ENCODE results near the gene CDKN2AIPNL.

DNA sequence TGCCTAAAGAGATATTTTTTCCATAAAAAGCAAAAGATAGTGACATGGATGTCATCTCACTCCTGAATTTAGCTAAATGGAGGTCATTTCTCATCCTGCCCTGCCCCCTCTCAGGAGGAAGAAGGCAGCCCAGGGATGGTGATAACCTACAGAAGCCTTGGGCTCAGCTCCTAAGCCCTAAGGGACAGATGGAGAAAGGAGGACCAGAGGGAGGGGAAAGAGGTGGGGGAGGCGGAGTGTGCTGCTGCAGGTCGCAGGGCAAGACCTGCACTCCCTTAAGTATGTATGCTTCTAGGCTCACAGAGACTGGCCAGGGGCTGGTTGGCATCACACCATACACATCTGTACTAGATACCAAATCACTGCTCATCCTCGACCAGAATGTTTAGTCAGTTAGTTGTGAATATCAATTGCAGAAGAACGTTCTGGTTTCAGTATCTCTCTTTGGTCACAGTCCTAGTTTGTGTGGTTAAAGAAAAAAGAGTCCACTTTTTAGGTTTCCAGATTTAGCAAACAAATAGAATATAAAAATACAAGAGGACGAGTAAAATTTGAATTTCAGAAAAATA, 18.4 kb upstream of the CDKN2AIPNL start:
- TF ChIP-seq, protein P1, sequence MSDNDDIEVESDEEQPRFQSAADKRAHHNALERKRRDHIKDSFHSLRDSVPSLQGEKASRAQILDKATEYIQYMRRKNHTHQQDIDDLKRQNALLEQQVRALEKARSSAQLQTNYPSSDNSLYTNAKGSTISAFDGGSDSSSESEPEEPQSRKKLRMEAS (IDR thresholded peaks at IDR 0.05; ENCODE audit: low read depth), result no peak
- TF ChIP-seq, protein P2, sequence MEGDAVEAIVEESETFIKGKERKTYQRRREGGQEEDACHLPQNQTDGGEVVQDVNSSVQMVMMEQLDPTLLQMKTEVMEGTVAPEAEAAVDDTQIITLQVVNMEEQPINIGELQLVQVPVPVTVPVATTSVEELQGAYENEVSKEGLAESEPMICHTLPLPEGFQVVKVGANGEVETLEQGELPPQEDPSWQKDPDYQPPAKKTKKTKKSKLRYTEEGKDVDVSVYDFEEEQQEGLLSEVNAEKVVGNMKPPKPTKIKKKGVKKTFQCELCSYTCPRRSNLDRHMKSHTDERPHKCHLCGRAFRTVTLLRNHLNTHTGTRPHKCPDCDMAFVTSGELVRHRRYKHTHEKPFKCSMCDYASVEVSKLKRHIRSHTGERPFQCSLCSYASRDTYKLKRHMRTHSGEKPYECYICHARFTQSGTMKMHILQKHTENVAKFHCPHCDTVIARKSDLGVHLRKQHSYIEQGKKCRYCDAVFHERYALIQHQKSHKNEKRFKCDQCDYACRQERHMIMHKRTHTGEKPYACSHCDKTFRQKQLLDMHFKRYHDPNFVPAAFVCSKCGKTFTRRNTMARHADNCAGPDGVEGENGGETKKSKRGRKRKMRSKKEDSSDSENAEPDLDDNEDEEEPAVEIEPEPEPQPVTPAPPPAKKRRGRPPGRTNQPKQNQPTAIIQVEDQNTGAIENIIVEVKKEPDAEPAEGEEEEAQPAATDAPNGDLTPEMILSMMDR (IDR thresholded peaks at IDR 0.05), result no peak
- no peak for TF ChIP-seq RFX5 (IDR thresholded peaks at IDR 0.05; ENCODE audit: low read length)
- TF ChIP-seq EZH2phosphoT487 (IDR thresholded peaks at IDR 0.05; ENCODE audit: borderline replicate concordance, low read depth), result no peak
- no peak for TF ChIP-seq FOXJ3 (CRISPR knock-in tag; IDR thresholded peaks at IDR 0.05)
- TF ChIP-seq MXI1 (IDR thresholded peaks at IDR 0.05; ENCODE audit: low read depth, low read length), result no peak
- no peak for TF ChIP-seq EP300 (IDR thresholded peaks at IDR 0.05; ENCODE audit: borderline replicate concordance in 1 of 2, low read depth in 1 of 2, low read length in 1 of 2)
- no peak for TF ChIP-seq RXRA (IDR thresholded peaks at IDR 0.05; ENCODE audit: borderline replicate concordance, low read depth)
- TF ChIP-seq JUND (IDR thresholded peaks at IDR 0.05), result no peak
- TF ChIP-seq MEF2A (IDR thresholded peaks at IDR 0.05; ENCODE audit: borderline replicate concordance, low read depth), result no peak
- no peak for TF ChIP-seq TAF1 (IDR thresholded peaks at IDR 0.05; ENCODE audit: borderline replicate concordance, low read depth, low read length)
- TF ChIP-seq, protein P3, sequence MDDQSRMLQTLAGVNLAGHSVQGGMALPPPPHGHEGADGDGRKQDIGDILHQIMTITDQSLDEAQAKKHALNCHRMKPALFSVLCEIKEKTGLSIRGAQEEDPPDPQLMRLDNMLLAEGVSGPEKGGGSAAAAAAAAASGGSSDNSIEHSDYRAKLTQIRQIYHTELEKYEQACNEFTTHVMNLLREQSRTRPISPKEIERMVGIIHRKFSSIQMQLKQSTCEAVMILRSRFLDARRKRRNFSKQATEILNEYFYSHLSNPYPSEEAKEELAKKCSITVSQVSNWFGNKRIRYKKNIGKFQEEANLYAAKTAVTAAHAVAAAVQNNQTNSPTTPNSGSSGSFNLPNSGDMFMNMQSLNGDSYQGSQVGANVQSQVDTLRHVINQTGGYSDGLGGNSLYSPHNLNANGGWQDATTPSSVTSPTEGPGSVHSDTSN (IDR thresholded peaks at IDR 0.05), result no peak
- TF ChIP-seq POLR2AphosphoS5 (IDR thresholded peaks at IDR 0.05; ENCODE audit: low read depth, low read length), result no peak
- TF ChIP-seq, protein P4, sequence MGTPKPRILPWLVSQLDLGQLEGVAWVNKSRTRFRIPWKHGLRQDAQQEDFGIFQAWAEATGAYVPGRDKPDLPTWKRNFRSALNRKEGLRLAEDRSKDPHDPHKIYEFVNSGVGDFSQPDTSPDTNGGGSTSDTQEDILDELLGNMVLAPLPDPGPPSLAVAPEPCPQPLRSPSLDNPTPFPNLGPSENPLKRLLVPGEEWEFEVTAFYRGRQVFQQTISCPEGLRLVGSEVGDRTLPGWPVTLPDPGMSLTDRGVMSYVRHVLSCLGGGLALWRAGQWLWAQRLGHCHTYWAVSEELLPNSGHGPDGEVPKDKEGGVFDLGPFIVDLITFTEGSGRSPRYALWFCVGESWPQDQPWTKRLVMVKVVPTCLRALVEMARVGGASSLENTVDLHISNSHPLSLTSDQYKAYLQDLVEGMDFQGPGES (IDR thresholded peaks at IDR 0.05; ENCODE audit: low read depth, low read length), result no peak

Measured in SK-N-SH (cell line).